Caco-2 (cell line): ENCODE data around the gene ITPRIPL1. TPM values are rescaled to one million over a fixed set of nuclear protein-coding genes. Genes with fewer than 3 reads are reported as not detected.

Experiments
- BruUV-seq: library from RNA; stranded (reverse); fragments of 400-500 nt; replicated peaks from 2 replicates; lab custom pipeline; 2021; lab: Mats Ljungman, UMichigan
- CTCF ChIA-PET: fragments of 300-600 bp; sonication (Branson Sonifier 250); formaldehyde crosslinking; loops from one replicate; lab custom pipeline; 2022; ENCODE audit warnings: antibody characterized with exemption; lab: Charles Lee
- POLR2A ChIA-PET: fragments of 300-600 bp; sonication (Branson Sonifier 250); formaldehyde crosslinking; loops from one replicate; lab custom pipeline; 2022; ENCODE audit warnings: antibody characterized with exemption; lab: Charles Lee
- DNase-seq, 2 experiments: peaks; one replicate each; pipeline versions ENCODE4 v3.0.0 to v3.0.0-alpha.2; 2020 to 2022
- H3K27me3 ChIP-seq: replicated peaks from 2 replicates; pipeline ENCODE4 v1.6.0; 2011; ENCODE audit warnings: low read length; ENCODE audit not compliant: control insufficient read depth, insufficient read depth
- H3K36me3 ChIP-seq: 2 replicates; pipeline ENCODE4 v1.5.1; 2011; ENCODE audit warnings: low read length; ENCODE audit not compliant: control insufficient read depth, insufficient read depth
- H3K4me1 ChIP-seq: fragments of 250-450 bp; sonication (Bioruptor Pico); 2 replicates; pipeline ENCODE4 v1.5.1; 2020; ENCODE audit warnings: mild to moderate bottlenecking
- H3K4me3 ChIP-seq: 2 replicates; pipeline ENCODE4 v1.5.1; 2011; ENCODE audit warnings: low read depth, mild to moderate bottlenecking, control low read depth, low read length
- H3K9me3 ChIP-seq: fragments of 250-450 bp; sonication (Bioruptor Pico); 2 replicates; pipeline ENCODE4 v1.5.1; 2020; ENCODE audit warnings: mild to moderate bottlenecking, moderate library complexity
- H3K27ac Mint-ChIP-seq: one replicate; pipeline ENCODE4 v1.8.0; 2022; ENCODE audit warnings: mixed read lengths; ENCODE audit not compliant: unreplicated experiment
- H3K27me3 Mint-ChIP-seq: one replicate; pipeline ENCODE4 v1.8.0; 2022; ENCODE audit warnings: mixed read lengths; ENCODE audit not compliant: insufficient read depth, unreplicated experiment
- H3K36me3 Mint-ChIP-seq: one replicate; pipeline ENCODE4 v1.8.0; 2022; ENCODE audit warnings: mild to moderate bottlenecking, mixed read lengths; ENCODE audit not compliant: insufficient read depth, unreplicated experiment
- H3K4me1 Mint-ChIP-seq: one replicate; pipeline ENCODE4 v1.8.0; 2022; ENCODE audit warnings: low read depth, mixed read lengths; ENCODE audit not compliant: unreplicated experiment
- H3K4me3 Mint-ChIP-seq: one replicate; pipeline ENCODE4 v1.8.0; 2022; ENCODE audit warnings: mild to moderate bottlenecking, moderate library complexity, mixed read lengths; ENCODE audit not compliant: unreplicated experiment
- H3K9me3 Mint-ChIP-seq: one replicate; pipeline ENCODE4 v1.8.0; 2022; ENCODE audit warnings: mixed read lengths; ENCODE audit not compliant: unreplicated experiment
- intact Hi-C: fragments of 100-400 bp; cut with micrococcal nuclease; formaldehyde crosslinking; loops from one replicate; pipeline ENCODE4 v1.10.0; 2022; ENCODE audit not compliant: unreplicated experiment
- total RNA-seq: library from RNA; stranded (reverse); gene quantifications from 2 replicates; pipeline ENCODE4 v1.2.3, GENCODE V29; 2022
- TF ChIP-seq, protein P1 (sequence below), 2 experiments: fragments of 200-600 bp in 1 of 2; IDR thresholded peaks; 1 replicate in 1 of 2; 2 replicates in 1 of 2; pipeline versions ENCODE4 v1.5.1 to v1.8.0; 2011 to 2022; ENCODE audit warnings: antibody characterized with exemption in 1 of 2, control low read depth in 1 of 2, inconsistent platforms in 1 of 2, low read depth in 1 of 2, low read length in 1 of 2, mild to moderate bottlenecking in 1 of 2, moderate library complexity in 1 of 2; ENCODE audit not compliant: insufficient read depth in 1 of 2, severe bottlenecking in 1 of 2, unreplicated experiment in 1 of 2

ITPRIPL1 gene
- total RNA-seq, 1 experiment from 2014 or later, result 1.9 TPM

DNA sequence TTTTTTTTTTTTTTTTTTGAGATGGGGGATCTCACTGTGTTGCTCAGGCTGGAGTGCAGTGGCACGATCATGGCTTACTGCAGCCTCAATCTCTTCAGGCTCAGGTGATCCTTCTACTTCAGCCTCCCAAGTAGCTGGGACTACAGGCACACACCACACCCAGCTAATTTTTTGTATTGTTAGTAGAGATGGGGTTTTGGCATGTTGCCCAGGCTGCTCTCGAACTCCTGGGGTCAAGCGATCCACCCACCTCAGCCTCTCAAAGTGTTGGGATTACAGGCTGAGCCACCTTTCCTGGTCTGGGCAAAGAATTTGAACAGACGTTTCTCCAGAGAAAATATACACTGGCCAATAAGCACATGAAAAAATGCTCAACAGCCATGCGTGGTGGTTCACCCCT lies 16.9 kb upstream of the ITPRIPL1 start:
- H3K4me1 Mint-ChIP-seq, result peaks cover 17% of the 10 kb centered on the region
- DNase-seq, result no peak
- no peak overlapping the region for H3K4me3 Mint-ChIP-seq
- peaks cover 29% of the 10 kb centered on the region for H3K36me3 Mint-ChIP-seq
- ChIA-PET CTCF (no interaction called here), POLR2A (no interaction called here)
- no peak overlapping the region for H3K27ac Mint-ChIP-seq
- H3K27me3 Mint-ChIP-seq, result no peaks in the 10 kb centered on the region
- BruUV-seq, result no TSS peak
- intact Hi-C loops, result no loop called here
- TF ChIP-seq, protein P1, sequence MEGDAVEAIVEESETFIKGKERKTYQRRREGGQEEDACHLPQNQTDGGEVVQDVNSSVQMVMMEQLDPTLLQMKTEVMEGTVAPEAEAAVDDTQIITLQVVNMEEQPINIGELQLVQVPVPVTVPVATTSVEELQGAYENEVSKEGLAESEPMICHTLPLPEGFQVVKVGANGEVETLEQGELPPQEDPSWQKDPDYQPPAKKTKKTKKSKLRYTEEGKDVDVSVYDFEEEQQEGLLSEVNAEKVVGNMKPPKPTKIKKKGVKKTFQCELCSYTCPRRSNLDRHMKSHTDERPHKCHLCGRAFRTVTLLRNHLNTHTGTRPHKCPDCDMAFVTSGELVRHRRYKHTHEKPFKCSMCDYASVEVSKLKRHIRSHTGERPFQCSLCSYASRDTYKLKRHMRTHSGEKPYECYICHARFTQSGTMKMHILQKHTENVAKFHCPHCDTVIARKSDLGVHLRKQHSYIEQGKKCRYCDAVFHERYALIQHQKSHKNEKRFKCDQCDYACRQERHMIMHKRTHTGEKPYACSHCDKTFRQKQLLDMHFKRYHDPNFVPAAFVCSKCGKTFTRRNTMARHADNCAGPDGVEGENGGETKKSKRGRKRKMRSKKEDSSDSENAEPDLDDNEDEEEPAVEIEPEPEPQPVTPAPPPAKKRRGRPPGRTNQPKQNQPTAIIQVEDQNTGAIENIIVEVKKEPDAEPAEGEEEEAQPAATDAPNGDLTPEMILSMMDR (IDR thresholded peaks at IDR 0.05; ENCODE audit: insufficient read depth in 1 of 2, low read depth in 1 of 2, low read length in 1 of 2, severe bottlenecking in 1 of 2, unreplicated experiment in 1 of 2), result no peak
- H3K36me3 ChIP-seq, result no peaks in the 10 kb centered on the region
- H3K4me3 ChIP-seq, result no peak overlapping the region
- H3K9me3 ChIP-seq, result no peaks in the 10 kb centered on the region
- H3K4me1 ChIP-seq, result no peaks in the 10 kb centered on the region
- H3K9me3 Mint-ChIP-seq, result no peaks in the 10 kb centered on the region
- no peaks in the 10 kb centered on the region for H3K27me3 ChIP-seq

DNA sequence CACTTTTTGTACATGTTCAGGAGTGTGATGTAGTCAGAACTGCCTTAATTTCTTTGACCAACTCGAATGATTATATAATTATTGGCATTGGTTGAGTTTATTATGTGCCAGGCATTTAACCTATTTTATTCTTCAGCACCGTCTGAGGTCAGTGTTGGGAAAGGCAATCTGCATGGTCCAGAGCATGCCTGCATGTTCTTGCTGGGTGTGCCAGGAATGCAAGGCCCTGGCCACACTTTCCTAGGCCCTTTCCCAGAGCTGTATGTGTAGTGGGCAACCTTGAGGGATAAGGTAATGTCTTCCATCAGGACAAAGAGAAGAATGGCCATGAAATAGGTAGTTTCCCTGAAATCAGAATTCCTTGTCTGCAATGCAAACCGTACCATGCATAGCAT lies 10.1 kb upstream of the ITPRIPL1 start:
- TF ChIP-seq, protein P1 (IDR thresholded peaks at IDR 0.05; ENCODE audit: insufficient read depth in 1 of 2, low read depth in 1 of 2, low read length in 1 of 2, severe bottlenecking in 1 of 2, unreplicated experiment in 1 of 2), result no peak
- ChIA-PET POLR2A (interaction anchor here (0.7 kb wide), 1 partner anchor 45 kb away, joined by 6 read pairs; no protein-coding TSS in a partner anchor), CTCF (no interaction called here)
- Mint-ChIP-seq H3K9me3 (no peaks in the 10 kb centered on the region), H3K27me3 (peaks cover 4% of the 10 kb centered on the region), H3K36me3 (no peaks in the 10 kb centered on the region), H3K27ac (no peak overlapping the region), H3K4me3 (no peak overlapping the region), H3K4me1 (no peaks in the 10 kb centered on the region)
- no peaks in the 10 kb centered on the region for H3K4me1 ChIP-seq
- no TSS peak for BruUV-seq
- no peaks in the 10 kb centered on the region for H3K9me3 ChIP-seq
- DNase-seq, result no peak
- no peak overlapping the region for H3K4me3 ChIP-seq
- H3K27me3 ChIP-seq, result no peaks in the 10 kb centered on the region
- no peaks in the 10 kb centered on the region for H3K36me3 ChIP-seq
- intact Hi-C loops, result no loop called here

DNA sequence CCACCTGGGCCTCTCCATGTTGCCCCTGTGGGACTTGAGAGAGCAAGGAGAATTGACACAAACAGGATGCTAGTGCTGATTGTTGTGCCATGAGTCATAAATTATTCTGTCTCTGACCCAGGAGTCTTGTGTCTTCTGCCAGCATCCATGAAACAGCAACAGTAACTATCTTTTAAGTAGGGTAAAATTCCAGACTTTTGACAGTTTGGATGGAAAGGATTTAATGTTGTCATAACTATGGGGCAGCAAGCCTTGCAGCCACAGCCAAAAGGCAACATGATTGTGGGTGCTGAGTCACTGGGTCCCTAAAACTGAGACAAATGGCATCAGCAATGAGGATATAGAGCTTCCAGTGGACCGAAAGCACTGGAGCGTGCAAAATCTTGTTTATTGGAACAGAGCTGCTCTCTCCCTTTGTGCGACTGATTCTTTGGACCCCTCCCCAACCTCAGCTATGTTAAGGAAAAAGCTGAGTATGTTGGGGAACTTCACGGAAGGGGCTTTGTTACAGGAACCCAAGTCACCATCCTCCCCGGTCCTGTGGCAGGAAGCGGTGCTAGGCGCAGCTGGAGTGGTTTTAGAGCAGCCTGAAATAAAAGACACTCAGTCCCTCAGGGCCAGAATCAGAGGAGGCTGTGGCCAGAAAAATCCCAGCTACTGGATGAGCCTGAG lies 9.6 kb upstream of the ITPRIPL1 start:
- Mint-ChIP-seq H3K4me3 (no peak overlapping the region), H3K4me1 (no peaks in the 10 kb centered on the region), H3K9me3 (no peaks in the 10 kb centered on the region), H3K27ac (no peak overlapping the region), H3K36me3 (no peaks in the 10 kb centered on the region), H3K27me3 (peaks cover 4% of the 10 kb centered on the region)
- intact Hi-C loops, result no loop called here
- Histone ChIP-seq H3K36me3 (no peaks in the 10 kb centered on the region), H3K9me3 (no peaks in the 10 kb centered on the region), H3K27me3 (no peaks in the 10 kb centered on the region), H3K4me1 (peaks cover 4% of the 10 kb centered on the region; the same call in 1 of the 2 replicates), H3K4me3 (no peak overlapping the region)
- TF ChIP-seq, protein P1 (IDR thresholded peaks at IDR 0.05; ENCODE audit: insufficient read depth in 1 of 2, low read depth in 1 of 2, low read length in 1 of 2, severe bottlenecking in 1 of 2, unreplicated experiment in 1 of 2), result no peak
- ChIA-PET POLR2A (no interaction called here), CTCF (no interaction called here)
- BruUV-seq, result no TSS peak
- DNase-seq, result no peak
